ENCODE data around the gene SDF2L1.
"Not testable (repeated sequence)": the region's sequence is repeated elsewhere in the genome, so short reads cannot be mapped to it uniquely, and the experiment has no call there.

The SDF2L1 gene

DNA sequence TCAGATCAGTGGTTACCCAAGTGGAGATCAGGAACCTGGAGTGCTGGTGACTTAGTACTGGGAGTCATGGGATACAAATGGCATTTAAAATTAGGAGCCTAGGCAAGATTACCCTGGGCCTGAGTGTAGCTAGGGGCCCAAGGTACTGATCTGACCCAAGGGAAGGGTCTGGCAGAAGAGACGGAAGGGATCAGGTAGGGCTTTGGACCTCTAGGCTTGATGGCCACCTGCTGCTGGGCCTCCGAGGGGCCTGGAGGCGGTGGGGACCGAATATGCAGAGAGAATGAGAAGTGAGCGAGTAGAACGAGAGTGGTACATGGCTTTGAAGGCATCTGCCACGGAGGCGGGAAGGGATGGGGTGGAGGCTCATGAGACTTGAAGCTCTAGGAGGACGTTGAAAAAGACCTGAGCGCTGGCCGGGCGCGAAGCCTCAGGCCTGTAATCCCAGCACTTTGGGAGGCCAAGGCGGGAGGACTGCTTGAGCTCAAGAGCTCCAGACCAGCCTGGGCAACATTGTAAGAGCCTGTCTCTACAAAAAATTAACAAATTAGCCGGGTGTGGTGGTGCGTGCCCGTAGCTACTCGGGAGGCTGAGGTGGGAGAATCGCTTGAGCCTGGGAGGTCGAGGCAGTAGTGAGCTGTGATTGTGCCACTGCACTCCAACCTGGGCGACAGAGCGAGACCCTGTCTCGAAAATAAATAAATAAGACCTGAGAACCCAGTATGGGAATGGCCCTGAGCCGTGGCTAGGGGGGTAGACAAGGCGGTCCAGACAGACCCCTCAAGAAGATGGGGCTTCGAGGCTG lies 23.1 kb downstream of the SDF2L1 start:
- DNase-seq = no peak

DNA sequence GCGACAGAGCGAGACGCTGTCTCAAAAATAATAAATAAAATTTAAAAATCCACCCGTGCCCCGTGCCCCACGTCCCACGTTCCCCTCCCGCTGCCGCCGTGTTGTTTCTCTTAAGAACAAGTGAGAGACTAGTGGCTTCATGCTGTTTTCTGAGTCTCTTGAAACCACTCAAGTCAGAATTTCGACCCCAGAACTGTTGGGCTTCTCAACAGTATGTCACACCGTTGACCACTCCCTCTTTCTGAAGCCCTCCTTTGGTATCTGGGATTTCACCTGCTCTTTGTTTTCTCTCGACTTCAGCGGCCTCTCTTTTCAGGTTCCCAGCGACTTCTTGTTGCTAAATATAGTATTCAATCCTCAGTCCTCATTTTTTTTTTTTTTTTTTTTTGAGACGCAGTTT lies 24.7 kb downstream of the SDF2L1 start:
- DNase-seq = no peak

DNA sequence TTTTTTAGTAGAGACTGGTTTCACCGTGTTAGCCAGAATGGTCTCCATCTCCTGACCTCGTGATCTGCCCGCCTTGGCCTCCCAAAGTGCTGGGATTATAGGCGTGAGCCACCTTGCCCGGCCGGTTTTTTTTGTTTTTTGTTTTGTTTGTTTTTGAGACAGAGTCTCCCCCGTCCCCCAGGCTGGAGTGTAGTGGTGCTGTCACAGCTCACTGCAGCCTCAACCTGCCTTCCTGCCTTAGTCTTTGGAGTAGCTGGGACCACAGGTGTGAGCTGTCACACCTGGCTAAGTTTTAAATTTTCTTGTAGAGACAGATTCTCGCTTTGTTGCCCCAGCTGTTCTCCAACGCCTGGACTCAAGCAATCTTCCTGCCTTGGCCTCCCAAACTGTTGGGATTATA lies 26.9 kb downstream of the SDF2L1 start:
- DNase-seq = no peak

DNA sequence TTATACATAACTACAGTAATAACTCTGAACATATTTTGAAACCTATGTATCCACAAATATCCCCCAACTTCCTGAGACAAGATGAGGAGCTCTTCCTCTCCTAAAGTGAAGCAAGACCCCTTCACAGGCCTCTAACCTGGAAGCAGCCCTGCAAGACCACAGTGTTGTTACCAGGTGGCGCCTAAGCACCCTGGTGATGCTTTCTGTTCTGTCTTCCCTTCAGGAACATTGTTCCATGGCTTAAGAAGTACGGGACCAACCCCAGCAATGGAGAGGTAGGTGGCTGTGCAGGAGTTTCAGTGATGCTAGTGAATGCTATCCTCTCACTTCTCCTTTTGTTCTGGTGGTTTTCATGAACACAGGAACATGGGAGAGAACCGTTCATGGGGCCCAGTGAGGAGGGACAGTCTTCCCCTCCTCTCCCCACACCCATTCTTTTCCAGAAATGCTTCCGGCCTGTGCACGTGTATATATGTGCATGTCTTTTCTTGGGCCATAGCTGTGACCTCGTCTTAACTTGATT lies 30.1 kb downstream of the SDF2L1 start:
- DNase-seq = no peak

DNA sequence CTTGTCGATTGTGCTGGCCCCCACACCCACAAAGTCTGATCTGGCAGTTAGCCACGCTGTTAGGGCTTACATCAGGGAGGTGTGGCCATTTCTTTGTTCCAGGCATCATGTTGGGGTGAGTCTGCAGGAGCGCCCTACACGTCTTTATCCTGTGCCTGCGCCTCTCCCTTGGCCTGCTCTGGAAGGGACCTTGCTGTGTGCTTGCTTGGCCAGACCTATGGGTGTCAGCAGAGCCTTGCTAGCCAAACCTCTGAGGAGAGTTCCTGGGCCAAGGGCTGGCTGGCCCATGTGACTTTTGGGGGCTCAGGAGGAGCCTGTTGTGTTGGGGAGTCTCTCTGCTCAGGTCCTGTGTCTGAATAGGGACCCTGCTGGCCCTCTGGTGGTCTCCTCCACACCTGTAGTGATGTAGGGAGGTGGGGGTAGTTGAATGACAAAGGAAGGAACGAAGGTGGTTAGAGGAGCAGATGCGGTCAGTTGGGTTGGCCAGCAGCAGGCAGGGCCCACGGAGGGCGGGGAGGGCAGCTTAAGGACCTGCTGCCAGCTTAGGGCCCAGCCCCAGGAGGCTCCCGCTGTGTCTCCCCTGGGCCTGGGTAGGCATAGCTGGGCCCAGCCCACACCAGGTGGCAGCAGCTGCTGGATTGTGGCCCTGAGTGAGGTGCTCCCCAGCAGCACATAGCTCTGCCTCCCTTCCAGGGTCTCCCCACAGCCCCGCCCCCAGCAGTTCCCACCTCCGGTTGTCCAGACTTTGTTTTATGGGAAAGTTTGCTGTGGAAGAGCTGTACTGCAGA lies 31.6 kb downstream of the SDF2L1 start:
- DNase-seq = no peak

DNA sequence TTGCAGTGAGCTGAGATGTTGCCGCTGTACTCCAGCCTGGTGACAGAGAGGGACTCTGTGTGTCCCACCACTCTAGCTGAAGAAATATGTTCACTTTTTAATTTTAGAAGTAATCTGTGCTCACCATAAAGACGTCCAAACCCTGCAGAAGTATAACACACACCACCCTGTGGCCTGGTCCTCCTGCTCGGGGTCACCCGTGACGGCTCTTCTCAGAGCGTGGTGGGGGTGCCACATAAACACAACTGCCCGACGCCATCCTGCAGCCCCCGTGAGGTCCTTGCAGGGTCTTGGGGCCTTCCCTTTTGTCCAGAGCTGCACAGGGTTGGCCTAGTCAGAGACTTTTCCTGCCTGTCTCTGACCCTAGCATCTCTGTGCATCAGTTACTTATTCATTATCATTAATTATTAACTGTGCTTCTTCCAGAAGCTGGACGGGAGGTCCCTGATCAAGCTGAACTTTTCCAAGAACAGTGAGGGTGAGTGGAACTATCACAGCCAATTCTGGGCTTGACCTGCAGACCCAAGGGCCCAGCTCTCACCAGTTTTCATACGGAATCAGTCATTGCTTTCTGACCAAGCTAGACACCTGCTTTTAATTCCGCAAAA lies 32.6 kb downstream of the SDF2L1 start:
- no peak for DNase-seq

DNA sequence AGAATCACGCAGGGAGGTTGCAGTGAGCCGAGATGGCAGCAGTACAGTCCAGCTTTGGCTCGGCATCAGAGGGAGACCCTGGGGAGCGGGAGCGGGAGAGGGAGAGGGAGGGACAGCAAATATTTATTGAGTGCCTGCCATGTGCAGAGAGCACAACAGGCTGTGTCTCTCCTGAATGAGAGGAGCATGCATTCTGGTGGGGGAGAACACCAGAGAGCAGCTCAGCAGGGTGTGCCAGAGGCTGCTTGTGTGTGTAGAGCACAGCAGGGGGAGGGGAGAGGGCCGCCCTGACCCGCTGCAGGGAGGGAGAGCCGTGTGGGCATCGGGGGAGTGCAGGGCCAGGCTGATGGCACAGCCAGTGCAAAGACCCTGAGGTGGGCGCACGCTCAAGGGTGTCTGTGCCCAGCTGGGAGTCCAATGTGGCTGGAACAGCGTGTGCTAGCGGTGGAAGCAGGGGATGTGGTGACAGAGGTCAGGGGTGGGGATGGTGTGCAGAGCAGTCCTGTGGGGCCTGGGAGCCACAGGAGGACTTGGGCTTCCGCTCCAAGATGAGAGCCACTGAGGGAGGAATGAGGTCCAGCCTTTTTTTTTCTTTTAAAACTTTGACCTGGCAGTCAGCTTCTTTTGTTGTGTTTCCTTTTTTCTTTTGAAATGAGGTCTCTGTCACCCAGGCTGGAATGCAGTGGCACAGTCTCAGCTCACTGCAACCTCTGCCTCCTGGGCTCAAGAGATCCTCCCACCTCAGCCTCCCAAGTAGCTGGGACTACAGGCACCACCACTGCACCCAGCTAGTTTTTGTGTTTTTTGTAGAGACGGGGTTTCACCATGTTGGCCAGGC lies 35.7 kb downstream of the SDF2L1 start:
- DNase-seq = no peak

DNA sequence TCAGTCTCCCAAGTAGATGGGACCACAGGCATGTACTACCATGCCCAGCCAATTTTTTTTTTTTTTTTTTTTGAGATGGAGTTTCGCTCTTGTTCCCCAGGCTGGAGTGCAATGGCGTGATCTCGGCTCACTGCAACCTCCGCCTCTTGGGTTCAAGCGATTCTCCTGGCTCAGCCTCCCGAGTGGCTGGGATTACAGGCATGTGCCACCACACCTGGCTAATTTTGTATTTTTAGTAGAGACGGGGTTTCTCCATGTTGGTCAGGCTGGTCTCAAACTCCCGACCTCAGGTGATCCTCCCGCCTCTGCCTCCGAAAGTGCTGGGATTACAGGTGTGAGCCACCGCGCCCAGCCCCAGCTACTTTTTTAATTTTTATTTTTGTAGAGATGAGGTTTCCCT lies 36.7 kb downstream of the SDF2L1 start:
- not testable (repeated sequence) for DNase-seq

DNA sequence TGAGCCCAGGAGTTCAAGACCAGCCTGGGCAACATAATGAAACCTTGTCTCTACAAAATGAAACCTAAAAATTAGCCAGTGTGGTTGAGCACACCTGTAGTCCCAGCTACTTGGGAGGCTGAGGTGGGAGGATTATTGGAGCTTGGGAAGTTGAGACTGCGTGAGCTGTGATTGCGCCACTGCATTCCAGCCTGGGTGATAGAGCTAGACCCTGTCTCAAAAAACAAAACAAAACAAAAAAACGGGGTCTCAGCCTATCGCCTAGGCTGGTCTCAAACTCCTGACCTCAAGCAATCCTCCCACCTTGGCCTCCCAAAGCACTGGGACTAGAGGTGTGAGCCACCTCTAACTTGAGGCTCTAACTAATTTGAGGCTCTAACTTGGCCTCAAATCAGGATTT lies 37.3 kb downstream of the SDF2L1 start:
- no peak for DNase-seq

DNA sequence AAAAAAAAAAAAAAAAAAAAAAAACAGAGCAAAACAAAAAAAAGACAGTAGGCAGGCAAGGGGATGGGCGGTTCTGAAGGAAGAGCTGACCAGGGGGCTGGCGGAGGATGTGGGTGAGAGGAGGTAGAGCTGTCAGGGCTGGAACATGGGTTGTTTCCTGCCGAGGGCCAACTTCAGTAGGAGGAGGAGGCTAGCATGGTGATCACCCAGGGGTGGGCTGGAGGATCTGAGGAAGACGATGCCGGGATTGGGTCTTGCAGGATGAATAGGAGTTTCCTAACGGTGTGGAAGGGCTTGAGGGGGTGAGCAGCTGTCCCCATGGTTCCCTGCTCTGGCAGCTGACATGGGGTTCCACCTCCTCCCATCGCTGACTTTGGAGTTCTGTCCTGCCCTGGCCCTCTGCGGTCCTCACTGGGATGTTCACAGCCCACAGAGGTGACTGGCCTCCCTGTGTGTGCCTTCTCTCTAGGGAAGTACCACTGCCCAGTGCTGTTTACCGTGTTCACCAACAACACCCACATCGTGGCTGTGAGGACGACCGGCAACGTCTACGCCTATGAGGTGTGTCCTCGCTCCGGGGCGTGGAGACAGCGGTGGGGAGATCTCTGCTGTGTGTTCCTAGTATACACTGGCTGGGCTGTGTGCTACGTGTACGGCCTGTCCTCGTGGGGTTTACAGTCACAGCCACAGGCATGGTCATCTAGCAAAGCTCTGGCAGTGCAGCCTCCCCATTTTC lies 38.9 kb downstream of the SDF2L1 start:
- DNase-seq = no peak

DNA sequence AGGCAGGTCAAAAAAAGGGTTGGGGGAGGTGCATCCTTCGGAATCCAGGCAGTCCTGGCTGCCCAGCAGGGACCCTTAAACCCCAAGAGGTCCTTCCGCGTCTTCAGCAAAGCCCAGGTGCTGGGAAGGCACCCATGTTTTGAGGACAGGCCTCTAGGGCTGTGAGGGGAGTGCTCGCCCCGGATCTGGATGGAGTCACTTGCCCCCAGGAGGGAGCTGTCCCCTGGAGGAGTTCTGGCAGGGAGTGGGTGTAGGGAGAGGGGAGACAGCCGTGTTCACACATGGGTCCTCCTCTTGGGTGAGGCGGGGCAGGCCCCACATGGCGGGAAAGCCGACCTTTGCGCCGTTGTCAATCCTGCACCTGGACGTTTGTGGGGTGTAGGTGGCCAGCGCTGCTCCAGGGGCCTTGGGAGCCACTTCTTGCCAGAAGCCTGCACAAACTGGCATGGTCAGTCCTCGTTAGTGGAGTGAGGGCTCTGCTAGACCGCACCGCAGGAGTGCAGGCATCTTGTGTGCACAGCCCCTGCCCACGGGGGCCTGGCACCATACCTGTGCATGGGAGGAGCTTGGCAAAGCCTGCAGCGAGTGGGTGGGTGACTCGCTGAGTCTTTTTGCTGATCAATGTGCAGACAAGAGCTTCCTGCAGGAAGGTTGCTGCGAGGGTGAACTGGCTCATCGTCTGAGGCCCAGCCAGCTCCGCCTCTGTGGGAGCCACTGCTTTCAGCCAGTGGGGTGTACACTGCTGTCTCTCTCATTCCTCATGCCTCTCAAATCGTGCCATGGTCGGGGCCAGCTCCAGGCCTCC lies 39.7 kb downstream of the SDF2L1 start:
- no peak for DNase-seq

DNA sequence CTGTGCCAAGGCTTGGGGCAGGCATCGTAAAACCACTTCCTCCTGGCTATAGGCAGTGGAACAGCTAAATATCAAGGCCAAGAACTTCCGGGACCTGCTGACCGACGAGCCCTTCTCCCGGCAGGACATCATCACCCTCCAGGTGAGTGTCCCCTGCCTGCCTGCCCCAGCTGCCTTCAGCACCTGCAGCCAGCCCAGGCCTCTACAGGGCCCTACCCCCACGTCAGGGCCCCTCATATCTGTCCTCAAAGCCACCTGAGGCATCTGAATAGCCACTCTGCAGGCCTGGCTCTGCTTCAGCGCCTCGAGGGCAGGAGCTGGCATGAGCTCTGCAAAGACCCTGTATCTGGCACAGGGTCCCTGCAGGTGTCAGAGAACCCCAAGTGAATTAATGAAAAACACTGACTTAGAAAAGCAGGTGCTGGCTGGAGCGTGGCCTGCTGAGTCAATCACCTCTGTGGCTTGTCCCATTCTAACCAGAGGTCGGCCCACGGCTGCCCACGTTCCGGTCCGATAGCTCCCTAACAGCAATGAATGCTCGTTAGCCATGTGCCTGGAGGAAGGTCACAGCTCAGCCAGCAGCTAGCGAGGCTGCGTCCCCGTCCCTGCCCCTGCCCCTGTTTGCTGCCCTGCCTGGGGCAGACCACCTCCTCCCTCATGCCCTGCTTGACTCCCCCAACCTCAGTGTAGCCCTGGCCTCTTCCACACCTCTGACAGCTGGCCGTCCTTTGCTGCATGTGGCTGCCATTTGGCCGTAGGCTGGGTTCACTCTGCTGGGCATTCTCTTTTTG lies 40.5 kb downstream of the SDF2L1 start:
- DNase-seq = no peak

DNA sequence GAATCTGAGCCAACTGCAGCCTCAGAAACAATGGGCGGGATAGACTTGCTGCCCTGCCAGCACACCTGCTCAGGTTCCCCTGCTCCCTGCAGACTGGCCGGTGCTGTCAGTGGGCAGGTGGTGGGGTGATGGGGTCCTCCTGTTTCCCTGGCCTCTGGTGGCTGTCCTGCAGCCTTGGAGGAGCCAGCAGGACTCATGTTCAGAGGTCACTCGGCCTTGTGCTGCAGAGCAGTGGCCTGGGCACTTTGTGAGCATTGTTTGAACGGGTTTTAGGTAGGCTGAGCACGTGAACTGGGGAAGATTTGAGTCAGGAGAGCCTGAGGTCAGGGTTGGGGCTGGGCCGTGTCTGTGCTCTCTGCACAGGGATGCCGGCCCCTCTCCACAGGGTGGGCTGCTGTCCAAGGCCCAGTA lies 41.3 kb downstream of the SDF2L1 start:
- no peak for DNase-seq

DNA sequence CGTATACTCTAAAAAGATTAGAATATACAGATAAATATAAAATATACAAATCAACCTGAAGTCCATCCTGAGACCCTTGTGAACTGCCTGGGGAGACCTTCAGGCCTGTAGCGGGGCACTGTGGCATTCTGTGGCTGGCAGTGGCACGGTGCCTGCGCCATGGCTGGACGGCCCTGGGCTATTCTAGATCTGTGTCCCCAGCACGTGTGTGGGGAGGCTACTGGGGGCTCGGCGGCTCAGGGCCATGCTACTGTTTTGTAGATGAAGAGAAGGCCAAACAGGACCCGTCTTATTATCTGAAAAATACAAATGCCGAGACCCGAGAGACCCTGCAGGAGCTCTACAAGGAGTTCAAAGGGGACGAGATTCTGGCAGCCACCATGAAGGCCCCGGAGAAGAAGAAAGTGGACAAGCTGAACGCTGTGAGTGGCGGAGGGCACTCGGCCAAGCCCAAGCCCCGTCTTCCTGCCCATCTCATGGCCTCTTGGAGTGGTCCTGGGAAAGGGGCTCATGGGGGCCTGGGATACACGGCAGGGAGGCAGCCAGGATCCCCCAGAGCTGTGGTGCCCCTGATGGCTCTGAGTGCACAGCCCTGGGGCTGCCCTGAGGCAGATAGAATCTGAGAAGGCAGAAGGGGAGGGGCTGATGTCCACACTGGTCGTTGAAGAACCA lies 42.5 kb downstream of the SDF2L1 start:
- no peak for DNase-seq

DNA sequence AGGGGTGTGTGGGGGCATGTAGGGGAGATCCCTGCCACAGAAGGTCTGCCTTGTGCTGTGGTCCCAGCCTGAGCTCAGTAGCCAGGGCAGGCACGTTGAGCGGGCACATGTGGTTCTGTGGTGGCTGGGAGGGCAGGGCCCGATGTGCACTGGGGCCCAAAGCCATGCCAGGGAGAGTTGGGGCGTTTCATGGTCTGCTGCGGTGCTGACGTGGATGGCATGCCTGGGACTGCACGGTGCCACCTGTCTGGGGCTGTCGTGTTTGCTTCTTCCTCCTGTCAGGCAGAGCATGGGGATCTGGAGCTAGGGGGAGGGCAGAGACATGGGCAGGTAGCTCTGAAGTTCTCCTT lies 43.0 kb downstream of the SDF2L1 start:
- DNase-seq = no peak

DNA sequence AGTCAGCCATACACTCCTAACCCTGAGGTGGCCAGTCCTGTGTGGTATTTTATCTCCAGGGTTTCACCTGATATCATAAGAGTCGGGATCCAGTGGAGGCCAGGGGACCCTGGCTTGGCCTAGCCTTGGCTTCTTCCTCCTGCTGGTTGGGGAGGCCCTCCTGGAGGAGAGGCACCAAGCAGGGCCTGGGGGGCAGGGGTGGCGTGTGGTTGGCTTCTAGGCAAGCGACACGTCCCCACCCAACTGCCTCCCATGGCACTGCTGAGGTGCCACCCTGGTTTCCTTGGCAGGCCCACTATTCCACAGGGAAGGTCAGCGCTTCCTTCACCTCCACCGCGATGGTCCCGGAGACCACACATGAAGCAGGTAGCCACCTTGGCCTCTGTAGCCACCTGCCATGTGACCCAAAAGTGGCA lies 44.1 kb downstream of the SDF2L1 start:
- no peak for DNase-seq

DNA sequence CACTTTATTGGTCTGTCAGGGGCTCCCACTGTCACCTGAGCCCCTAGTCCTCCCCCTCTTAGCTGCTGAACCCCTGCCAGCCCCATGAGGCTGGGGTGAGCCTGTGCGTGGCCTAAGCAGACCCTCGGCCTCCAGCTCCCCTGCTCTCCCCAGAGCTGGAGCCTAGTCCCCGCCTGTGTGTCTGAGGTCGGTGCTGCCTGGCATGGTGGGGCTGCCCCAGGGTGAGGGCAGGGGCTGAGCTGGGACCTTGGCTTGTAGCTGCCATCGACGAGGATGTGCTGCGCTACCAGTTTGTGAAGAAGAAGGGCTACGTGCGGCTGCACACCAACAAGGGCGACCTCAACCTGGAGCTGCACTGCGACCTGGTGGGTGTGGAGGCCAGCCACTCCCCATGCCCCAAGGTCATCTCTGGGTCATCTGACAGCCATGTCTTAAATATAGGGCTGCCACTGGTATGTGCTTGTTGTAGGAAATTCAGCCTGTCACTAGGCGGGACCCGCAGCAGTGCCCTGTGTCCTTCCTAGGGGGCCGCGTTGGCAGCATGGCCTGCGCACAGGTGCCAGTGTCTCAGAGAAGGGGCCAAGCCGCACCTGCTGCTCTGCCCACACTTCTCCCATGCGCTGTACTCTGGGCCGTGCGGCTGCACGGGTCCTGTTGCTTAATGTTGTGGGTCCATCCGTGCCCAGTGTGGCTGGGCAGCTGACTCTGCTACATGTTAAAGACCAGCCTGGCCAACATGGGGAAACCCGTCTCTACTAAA lies 44.7 kb downstream of the SDF2L1 start:
- DNase-seq = no peak

DNA sequence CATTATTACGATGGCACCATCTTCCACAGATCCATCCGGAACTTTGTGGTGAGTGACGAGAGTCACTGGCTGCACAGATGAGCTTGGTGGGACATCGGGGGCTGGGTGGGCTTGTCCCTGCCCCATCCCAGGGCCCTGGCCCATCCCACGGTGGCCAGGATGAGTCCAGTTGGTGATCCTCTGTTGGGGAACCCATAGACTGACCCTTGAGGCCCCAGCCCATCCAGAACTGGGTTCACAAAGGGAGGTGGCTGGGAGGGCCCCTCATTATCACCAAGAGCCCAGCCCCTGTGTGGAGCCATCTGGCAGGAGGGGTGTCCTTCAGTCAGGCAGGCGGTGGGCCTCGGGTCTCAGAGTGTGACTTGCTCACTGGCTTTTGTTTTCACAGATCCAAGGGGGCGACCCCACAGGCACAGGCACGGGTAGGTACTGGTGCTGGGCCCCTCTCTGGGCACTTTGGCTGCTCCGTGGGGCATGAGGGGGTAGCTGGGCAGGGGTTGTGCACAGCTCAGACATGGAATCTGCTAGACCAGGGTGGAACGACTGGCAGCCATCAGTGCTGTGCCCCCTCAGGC lies 45.7 kb downstream of the SDF2L1 start:
- DNase-seq = no peak

DNA sequence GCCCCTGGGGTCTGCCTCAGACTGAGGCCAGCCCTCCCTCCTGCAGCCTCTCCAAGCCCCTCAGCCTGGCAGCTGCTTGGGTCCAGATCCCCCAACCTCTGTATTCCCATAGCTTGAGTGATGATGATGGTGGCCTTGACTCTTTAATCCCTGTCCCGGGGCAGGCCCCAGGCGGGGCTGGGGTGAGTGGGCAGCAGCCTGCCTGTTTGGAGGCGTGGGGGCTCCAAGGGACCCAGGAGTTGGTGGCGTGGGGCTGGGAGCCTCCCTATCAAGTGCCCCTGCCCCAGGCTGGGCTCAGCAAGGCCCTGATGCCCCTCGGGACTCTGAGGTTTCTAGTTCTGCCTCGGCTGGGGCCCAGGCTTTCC lies 46.2 kb downstream of the SDF2L1 start:
- DNase-seq = no peak
